Measurements from ENCODE around the gene TRMT44. TPM values are rescaled to one million over a fixed set of nuclear protein-coding genes. Genes with fewer than 3 reads are reported as not detected.
A peak's percentile ranks its signal among the peaks of the same experiment; 100 is the strongest.

Gene TRMT44
- total RNA-seq, 2 donors from 2014 or later, result 35.2 to 63.9 TPM

GRCh38 chr4:8427262-8427661, 13.3 kb upstream of the TRMT44 start:
- H3K27me3 ChIP-seq (replicated peaks; ENCODE audit: insufficient read depth), result no peaks in the 10 kb centered on the region
- no peak for DNase-seq (ENCODE audit: low spot score)
- 66% methylated on average over 17 of the region's 17 CpGs for WGBS
- H3K36me3 ChIP-seq, result no peaks in the 10 kb centered on the region
- TF ChIP-seq POLR2A (IDR thresholded peaks at IDR 0.05) (no peak), CTCF (IDR thresholded peaks at IDR 0.05) (no peak), POLR2AphosphoS5 (IDR thresholded peaks at IDR 0.05) (no peak)
- peak overlapping the region in 1 of 2 donors; percentile 84 for H3K27ac ChIP-seq
- intact Hi-C loops (cut with DNase I), result no loop called here
- peaks cover 2% of the 10 kb centered on the region for H3K4me1 ChIP-seq (replicated peaks)
- no peaks in the 10 kb centered on the region for H3K9me3 ChIP-seq
- H3K4me3 ChIP-seq, result peak overlapping the region; percentile 59 to 86

GRCh38 chr4:8427761-8428287, 12.8 kb upstream of the TRMT44 start:
- Histone ChIP-seq H3K9me3 (no peaks in the 10 kb centered on the region), H3K36me3 (no peaks in the 10 kb centered on the region), H3K27me3 (replicated peaks; ENCODE audit: insufficient read depth) (no peaks in the 10 kb centered on the region), H3K4me3 (peak overlapping the region; percentile 59 to 86), H3K27ac (peak overlapping the region; percentile 84), H3K4me1 (replicated peaks) (peaks cover 2% of the 10 kb centered on the region)
- under 1% methylated on average over 21 of the region's 21 CpGs for WGBS
- no peak for DNase-seq (ENCODE audit: low spot score)
- intact Hi-C loops (cut with DNase I), result no loop called here
- TF ChIP-seq POLR2A (IDR thresholded peaks at IDR 0.05), result no peak
- TF ChIP-seq CTCF (IDR thresholded peaks at IDR 0.05), result no peak
- TF ChIP-seq POLR2AphosphoS5 (IDR thresholded peaks at IDR 0.05), result no peak

GRCh38 chr4:8428288-8429097, 12.1 kb upstream of the TRMT44 start:
- intact Hi-C loops (cut with DNase I), result no loop called here

DNA sequence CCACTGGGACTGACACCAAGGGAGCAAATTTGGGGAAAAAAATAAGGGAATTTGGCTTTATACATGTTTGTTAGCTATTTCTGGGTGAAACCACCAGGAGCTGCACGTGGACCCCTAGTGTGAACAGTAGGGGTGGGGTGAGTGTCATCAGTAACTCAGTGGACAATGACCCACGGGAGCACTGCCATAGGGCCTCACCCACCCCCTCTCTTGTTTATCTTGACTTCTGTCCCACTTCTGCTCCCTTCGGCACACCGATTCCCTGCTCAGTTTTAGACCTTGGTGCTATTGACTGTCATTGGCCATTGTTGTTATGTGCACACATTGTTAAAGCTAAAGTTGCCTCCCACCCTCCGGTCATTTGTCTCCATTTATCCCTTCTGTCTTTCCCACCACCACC, 9.0 kb upstream of the TRMT44 start:
- intact Hi-C loops (cut with DNase I), result no loop called here
- Histone ChIP-seq H3K27me3 (replicated peaks; ENCODE audit: insufficient read depth) (no peaks in the 10 kb centered on the region), H3K9me3 (no peaks in the 10 kb centered on the region), H3K4me3 (no peak overlapping the region), H3K4me1 (replicated peaks) (peaks cover 2% of the 10 kb centered on the region), H3K27ac (no peak overlapping the region), H3K36me3 (no peaks in the 10 kb centered on the region)
- WGBS, result 85% methylated on average over 5 of the region's 5 CpGs
- no peak for DNase-seq (ENCODE audit: low spot score)
- no peak for TF ChIP-seq CTCF (IDR thresholded peaks at IDR 0.05)

More at GRCh38 chr4:8428288-8429097, 12.1 kb upstream of the TRMT44 start:
- H3K4me1 ChIP-seq (replicated peaks), result peaks cover 2% of the 10 kb centered on the region
- no peaks in the 10 kb centered on the region for H3K27me3 ChIP-seq (replicated peaks; ENCODE audit: insufficient read depth)
- no peaks in the 10 kb centered on the region for H3K9me3 ChIP-seq
- DNase-seq (ENCODE audit: low spot score), result peak; percentile 81
- TF ChIP-seq CTCF (IDR thresholded peaks at IDR 0.05) (peak in 2 of 4 experiments; percentile 24 to 26), POLR2AphosphoS5 (IDR thresholded peaks at IDR 0.05) (peak; percentile 98), POLR2A (IDR thresholded peaks at IDR 0.05) (peak; percentile 83)
- peak overlapping the region; percentile 84 for H3K27ac ChIP-seq
- H3K36me3 ChIP-seq, result no peaks in the 10 kb centered on the region
- WGBS, result 1% methylated on average over 56 of the region's 56 CpGs
- peak overlapping the region; percentile 59 to 86 for H3K4me3 ChIP-seq

- H3K27ac ChIP-seq, result no peak overlapping the region
These were observed 7.4 kb upstream of the TRMT44 start for GRCh38 chr4:8433136-8433535.

More at GRCh38 chr4:8433136-8433535, 7.4 kb upstream of the TRMT44 start:
- H3K36me3 ChIP-seq, result no peaks in the 10 kb centered on the region
- H3K4me3 ChIP-seq, result no peak overlapping the region
- H3K4me1 ChIP-seq (replicated peaks), result peaks cover 5% of the 10 kb centered on the region
- intact Hi-C loops (cut with DNase I), result no loop called here
- WGBS, result 77% methylated on average over 5 of the region's 5 CpGs
- H3K9me3 ChIP-seq, result no peaks in the 10 kb centered on the region
- DNase-seq (ENCODE audit: low spot score), result no peak
- TF ChIP-seq POLR2A (IDR thresholded peaks at IDR 0.05), result no peak
- TF ChIP-seq POLR2AphosphoS5 (IDR thresholded peaks at IDR 0.05), result no peak
- TF ChIP-seq CTCF (IDR thresholded peaks at IDR 0.05), result no peak
- H3K27me3 ChIP-seq (replicated peaks; ENCODE audit: insufficient read depth), result no peaks in the 10 kb centered on the region

All from prostate gland (tissue), 2 donors.